ENCODE measurements around the gene OR8H3.

- TF ChIP-seq CTCF (IDR thresholded peaks at IDR 0.05 in 4 of 5, conservative IDR thresholded peaks at IDR 0.05 in 1 of 5) (no peak), POLR2A (IDR thresholded peaks at IDR 0.05) (no peak)
These were observed 30.2 kb downstream of the OR8H3 start for GRCh38 chr11:56152333-56152732.
